Muscle of leg (tissue), 11 donors: ENCODE results near the gene AP2A2. TPM values are rescaled to one million over a fixed set of nuclear protein-coding genes. Genes with fewer than 3 reads are reported as not detected.

Experiments
- DNase-seq: peaks from one replicate; pipeline ENCODE4 v3.0.0; 2013
- H3K27ac ChIP-seq: one replicate; pipeline ENCODE4 v1.5.1; 2013; ENCODE audit warnings: mild to moderate bottlenecking, low read length, control low read depth
- H3K27me3 ChIP-seq: one replicate; pipeline ENCODE4 v1.6.1; 2013; ENCODE audit warnings: low read length; ENCODE audit not compliant: control insufficient read depth, insufficient read depth
- H3K36me3 ChIP-seq: one replicate; pipeline ENCODE4 v1.6.1; 2013; ENCODE audit warnings: low read length; ENCODE audit not compliant: control insufficient read depth, insufficient read depth
- H3K4me1 ChIP-seq: one replicate; pipeline ENCODE4 v1.6.1; 2013; ENCODE audit warnings: low read length; ENCODE audit not compliant: control insufficient read depth, insufficient read depth
- H3K4me3 ChIP-seq: one replicate; pipeline ENCODE4 v1.5.1; 2013; ENCODE audit warnings: low read length, control low read depth
- H3K9me3 ChIP-seq: replicated peaks from 2 replicates; pipeline ENCODE4 v1.6.1; 2013; ENCODE audit warnings: low read depth, low read length; ENCODE audit not compliant: control insufficient read depth
- WGBS: methylation state at CpG from one replicate; pipeline ENCODE4 v1.1.5; 2013; ENCODE audit warnings: missing lambda C conversion rate; ENCODE audit not compliant: insufficient coverage; 5-methylcytosine and 5-hydroxymethylcytosine counted together
- polyA plus RNA-seq, 8 donors: library from polyadenylated mRNA; unstranded; fragments of 120-200 nt; gene quantifications; one replicate each; pipeline versions ENCODE4 v1.2.1 to v1.2.3, GENCODE V29; 2013; ENCODE audit warnings: inconsistent platforms in 1 of 8, low replicate concordance in 1 of 8; ENCODE audit not compliant: insufficient read length in 8 of 8, insufficient read depth in 1 of 8
- total RNA-seq: library from RNA; stranded (reverse); fragments of 120-200 nt; gene quantifications from one replicate; pipeline ENCODE4 v1.2.4, GENCODE V29; 2013

AP2A2 gene
- total and polyA plus RNA-seq, 9 donors: 18.5 to 61.4 (median 47.4) TPM

- peak; percentile 33 for DNase-seq
- no peaks in the 10 kb centered on the region for H3K36me3 ChIP-seq
- H3K4me1 ChIP-seq: peaks cover 28% of the 10 kb centered on the region
- H3K27me3 ChIP-seq: peaks cover 8% of the 10 kb centered on the region
- WGBS: 29% methylated on average over 21 of the region's 25 CpGs
- H3K9me3 ChIP-seq: no peaks in the 10 kb centered on the region
- H3K4me3 ChIP-seq: no peak overlapping the region
- H3K27ac ChIP-seq: no peak overlapping the region
Observed at GRCh38 chr11:1054143-1055108, 128.8 kb downstream of the AP2A2 start.

DNA sequence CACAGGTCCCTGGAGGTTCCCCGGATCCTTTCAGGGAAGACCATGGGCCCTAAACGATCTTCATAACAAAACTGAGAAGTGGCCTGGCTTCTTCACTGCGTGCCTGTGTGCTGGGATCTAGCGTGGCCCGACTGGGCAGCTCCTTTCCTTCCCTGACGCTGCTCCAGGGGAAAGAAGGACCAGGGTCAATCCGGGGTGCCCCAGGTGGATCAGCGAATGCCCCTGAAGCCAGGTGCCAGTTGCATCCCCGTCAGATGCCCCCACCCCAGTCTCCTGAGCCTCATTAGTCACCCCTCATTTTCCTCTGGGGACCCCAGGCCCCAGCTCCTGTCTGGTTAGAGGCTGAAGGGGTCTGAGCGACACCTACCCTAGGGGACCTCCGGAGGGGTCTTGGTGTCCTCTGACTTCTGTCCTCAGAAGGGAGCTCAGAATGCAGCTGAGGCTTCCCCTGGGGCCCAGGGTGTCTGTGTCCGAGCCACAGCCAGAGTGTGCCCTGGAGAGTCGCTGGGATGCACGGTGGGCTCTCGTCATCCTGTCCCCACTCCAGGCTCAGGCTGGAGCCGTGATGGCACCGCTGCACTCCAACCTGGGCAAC is 129.5 kb downstream of the AP2A2 start:
- 79% methylated on average over 11 of the region's 17 CpGs for WGBS
- Histone ChIP-seq H3K9me3 (no peaks in the 10 kb centered on the region), H3K4me1 (peaks cover 25% of the 10 kb centered on the region), H3K27me3 (peaks cover 8% of the 10 kb centered on the region), H3K4me3 (no peak overlapping the region), H3K36me3 (no peaks in the 10 kb centered on the region), H3K27ac (no peak overlapping the region)
- no peak for DNase-seq

GRCh38 chr11:1055990-1056771 is 130.5 kb downstream of the AP2A2 start:
- 75% methylated on average over 36 of the region's 46 CpGs for WGBS

GRCh38 chr11:1057806-1058205 is 132.1 kb downstream of the AP2A2 start:
- H3K27ac ChIP-seq: no peak overlapping the region
- peaks cover 15% of the 10 kb centered on the region for H3K27me3 ChIP-seq
- H3K9me3 ChIP-seq: peaks cover 7% of the 10 kb centered on the region
- H3K4me1 ChIP-seq: peaks cover 18% of the 10 kb centered on the region
- no peak for DNase-seq
- WGBS: 89% methylated on average over 10 of the region's 16 CpGs
- H3K4me3 ChIP-seq: no peak overlapping the region
- no peaks in the 10 kb centered on the region for H3K36me3 ChIP-seq

More at GRCh38 chr11:1055990-1056771, 130.5 kb downstream of the AP2A2 start:
- Histone ChIP-seq H3K4me3 (no peak overlapping the region), H3K27ac (no peak overlapping the region), H3K27me3 (peaks cover 10% of the 10 kb centered on the region), H3K9me3 (no peaks in the 10 kb centered on the region), H3K36me3 (no peaks in the 10 kb centered on the region), H3K4me1 (peaks cover 18% of the 10 kb centered on the region)
- no peak for DNase-seq

- peaks cover 1% of the 10 kb centered on the region for H3K4me1 ChIP-seq
- peaks cover 7% of the 10 kb centered on the region for H3K9me3 ChIP-seq
- no peaks in the 10 kb centered on the region for H3K36me3 ChIP-seq
- H3K27ac ChIP-seq: no peak overlapping the region
- no peak overlapping the region for H3K4me3 ChIP-seq
- 54% methylated on average over 15 of the region's 15 CpGs for WGBS
- DNase-seq: no peak
- H3K27me3 ChIP-seq: peaks cover 12% of the 10 kb centered on the region
Observed at GRCh38 chr11:1059759-1060158, 134.1 kb downstream of the AP2A2 start.

GRCh38 chr11:1060410-1060809 is 134.7 kb downstream of the AP2A2 start:
- DNase-seq: no peak
- no peak overlapping the region for H3K27ac ChIP-seq
- 77% methylated on average over 14 of the region's 16 CpGs for WGBS
- peaks cover 7% of the 10 kb centered on the region for H3K9me3 ChIP-seq
- no peak overlapping the region for H3K4me3 ChIP-seq
- H3K27me3 ChIP-seq: peaks cover 12% of the 10 kb centered on the region
- no peaks in the 10 kb centered on the region for H3K4me1 ChIP-seq
- no peaks in the 10 kb centered on the region for H3K36me3 ChIP-seq

DNA sequence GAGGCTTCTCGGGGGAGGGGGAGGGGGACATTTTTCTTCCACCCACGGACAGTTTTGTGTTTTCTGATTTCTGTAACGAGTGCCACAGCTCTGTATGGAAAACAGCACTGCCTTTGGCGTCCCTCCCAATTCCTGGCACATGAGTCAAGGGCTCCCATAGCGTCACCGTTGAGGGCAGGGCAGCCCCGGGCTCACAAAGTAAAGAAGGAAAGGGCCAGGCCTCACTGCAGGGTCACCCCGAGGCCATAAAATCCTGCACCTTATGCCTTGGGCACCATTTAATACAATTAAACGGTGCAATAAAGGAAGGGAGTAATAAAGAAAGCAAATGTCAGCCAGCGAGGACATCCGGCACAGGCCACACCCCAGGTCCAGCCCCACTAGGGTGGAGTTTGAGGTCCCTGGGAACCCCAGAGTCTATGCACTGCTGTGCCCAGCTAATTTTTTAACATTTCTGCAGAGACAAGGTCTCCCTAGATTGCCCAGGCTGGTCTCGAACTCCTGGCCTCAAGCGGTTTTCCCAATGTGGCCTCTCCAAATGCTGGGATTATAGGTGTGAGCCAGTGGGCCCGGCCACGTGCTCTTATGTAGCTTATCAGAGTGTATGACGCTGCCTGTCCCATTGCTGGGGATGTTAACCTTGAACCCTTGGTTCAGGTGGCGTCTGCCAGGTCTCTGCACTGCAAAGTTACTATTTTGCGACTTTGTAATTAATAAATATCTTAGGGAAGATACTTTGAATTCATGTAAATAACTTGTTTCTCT is 135.4 kb downstream of the AP2A2 start:
- Histone ChIP-seq H3K27me3 (peaks cover 12% of the 10 kb centered on the region), H3K9me3 (peaks cover 7% of the 10 kb centered on the region), H3K36me3 (no peaks in the 10 kb centered on the region), H3K4me3 (no peak overlapping the region), H3K27ac (no peak overlapping the region), H3K4me1 (no peaks in the 10 kb centered on the region)
- no peak for DNase-seq
- 63% methylated on average over 11 of the region's 18 CpGs for WGBS

Other genes starting within 250 kb of the AP2A2 start
- gene DEAF1, start 230.6 kb upstream of the AP2A2 start, total RNA-seq: 22.7 TPM
- 10 to 100 TPM; 29.3 to 38.9 (median 31.7) TPM for gene DEAF1, start 230.6 kb upstream of the AP2A2 start, polyA plus RNA-seq
- 11.8 TPM for gene TMEM80, start 230.1 kb upstream of the AP2A2 start, total RNA-seq
- gene TMEM80, start 230.1 kb upstream of the AP2A2 start, polyA plus RNA-seq: 10 to 100 TPM; 10.1 to 26.0 (median 20.1) TPM
- 1.6 TPM for gene EPS8L2, start 219.6 kb upstream of the AP2A2 start, total RNA-seq
- gene EPS8L2, start 219.6 kb upstream of the AP2A2 start, polyA plus RNA-seq: 10 to 100 TPM in 1 of 8 donors, 1 to 10 TPM in 7; 1.5 to 14.1 (median 2.2) TPM
- 62.7 TPM for gene TALDO1, start 178.4 kb upstream of the AP2A2 start, total RNA-seq
- 10 to 100 TPM; 60.2 to 79.9 (median 71.3) TPM for gene TALDO1, start 178.4 kb upstream of the AP2A2 start, polyA plus RNA-seq
- 18.1 TPM for gene GATD1, start 148.4 kb upstream of the AP2A2 start, total RNA-seq
- gene GATD1, start 148.4 kb upstream of the AP2A2 start, polyA plus RNA-seq: 10 to 100 TPM; 38.9 to 53.2 (median 44.8) TPM
- 0.04 TPM for gene CEND1, start 135.8 kb upstream of the AP2A2 start, total RNA-seq
- 1 to 10 TPM in 1 of 8 donors, under 1 TPM in 7; 0.36 to 1.5 (median 0.56) TPM for gene CEND1, start 135.8 kb upstream of the AP2A2 start, polyA plus RNA-seq
- gene SLC25A22, start 127.6 kb upstream of the AP2A2 start, total RNA-seq: 5.4 TPM
- gene SLC25A22, start 127.6 kb upstream of the AP2A2 start, polyA plus RNA-seq: 10 to 100 TPM; 10.4 to 15.8 (median 14.2) TPM
- gene PIDD1, start 120.6 kb upstream of the AP2A2 start, total RNA-seq: 3.9 TPM
- gene PIDD1, start 120.6 kb upstream of the AP2A2 start, polyA plus RNA-seq: 10 to 100 TPM in 4 of 8 donors, 1 to 10 TPM in 4; 5.5 to 13.7 (median 10.0) TPM
- 2,004 TPM for gene RPLP2, start 115.9 kb upstream of the AP2A2 start, total RNA-seq
- 1,000 to 10,000 TPM; 1,485 to 2,136 (median 1,739) TPM for gene RPLP2, start 115.9 kb upstream of the AP2A2 start, polyA plus RNA-seq
- 9.0 TPM for gene PNPLA2, start 107.0 kb upstream of the AP2A2 start, total RNA-seq
- gene PNPLA2, start 107.0 kb upstream of the AP2A2 start, polyA plus RNA-seq: 10 to 100 TPM; 19.4 to 46.1 (median 28.4) TPM
- gene CRACR2B, start 98.0 kb upstream of the AP2A2 start, total RNA-seq: 6.9 TPM
- gene CRACR2B, start 98.0 kb upstream of the AP2A2 start, polyA plus RNA-seq: 10 to 100 TPM in 7 of 8 donors, 1 to 10 TPM in 1; 7.7 to 22.0 (median 13.3) TPM
- gene CD151, start 92.9 kb upstream of the AP2A2 start, total RNA-seq: 147 TPM
- 100 to 1,000 TPM; 133 to 178 (median 151) TPM for gene CD151, start 92.9 kb upstream of the AP2A2 start, polyA plus RNA-seq
- 97.7 TPM for gene POLR2L, start 83.3 kb upstream of the AP2A2 start, total RNA-seq
- gene POLR2L, start 83.3 kb upstream of the AP2A2 start, polyA plus RNA-seq: 100 to 1,000 TPM; 114 to 147 (median 125) TPM
- 60.3 TPM for gene TSPAN4, start 83.0 kb upstream of the AP2A2 start, total RNA-seq
- gene TSPAN4, start 83.0 kb upstream of the AP2A2 start, polyA plus RNA-seq: 10 to 100 TPM; 48.0 to 75.9 (median 65.1) TPM
- 30.5 TPM for gene CHID1, start 15.1 kb upstream of the AP2A2 start, total RNA-seq
- gene CHID1, start 15.1 kb upstream of the AP2A2 start, polyA plus RNA-seq: 10 to 100 TPM; 60.4 to 77.4 (median 68.5) TPM
- gene MUC6, start 110.8 kb downstream of the AP2A2 start, total RNA-seq: not detected
- gene MUC6, start 110.8 kb downstream of the AP2A2 start, polyA plus RNA-seq: under 1 TPM; 0.09 to 0.61 (median 0.28) TPM
- not detected for gene MUC2, start 149.0 kb downstream of the AP2A2 start, total RNA-seq
- gene MUC2, start 149.0 kb downstream of the AP2A2 start, polyA plus RNA-seq: 1 to 10 TPM in 2 of 8 donors, under 1 TPM in 4, not detected in 2; 0.01 to 2.2 (median 0.04) TPM
- gene MUC5AC, start 232.1 kb downstream of the AP2A2 start, total RNA-seq: not detected
- under 1 TPM in 5 of 8 donors, not detected in 3; 0.01 to 0.75 (median 0.04) TPM for gene MUC5AC, start 232.1 kb downstream of the AP2A2 start, polyA plus RNA-seq